NCI-H2227 (cell line): ENCODE data around the gene WNT16.
"Not testable (repeated sequence)": the region's sequence is repeated elsewhere in the genome, so short reads cannot be mapped to it uniquely, and the experiment has no call there.

Source experiments
- DNase-seq: peaks from one replicate; lab custom pipeline; 2025; ENCODE audit not compliant: unreplicated experiment; lab: John Stamatoyannopoulos, UW

WNT16 gene, protein sequence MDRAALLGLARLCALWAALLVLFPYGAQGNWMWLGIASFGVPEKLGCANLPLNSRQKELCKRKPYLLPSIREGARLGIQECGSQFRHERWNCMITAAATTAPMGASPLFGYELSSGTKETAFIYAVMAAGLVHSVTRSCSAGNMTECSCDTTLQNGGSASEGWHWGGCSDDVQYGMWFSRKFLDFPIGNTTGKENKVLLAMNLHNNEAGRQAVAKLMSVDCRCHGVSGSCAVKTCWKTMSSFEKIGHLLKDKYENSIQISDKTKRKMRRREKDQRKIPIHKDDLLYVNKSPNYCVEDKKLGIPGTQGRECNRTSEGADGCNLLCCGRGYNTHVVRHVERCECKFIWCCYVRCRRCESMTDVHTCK

GRCh38 chr7:121328508-121329190 lies at the start of gene WNT16:
TSS of gene WNT16 (plus strand) at chr7:121329000. CDS start at chr7:121329293, 293 bp downstream.
- DNase-seq: peak; percentile 66

DNA sequence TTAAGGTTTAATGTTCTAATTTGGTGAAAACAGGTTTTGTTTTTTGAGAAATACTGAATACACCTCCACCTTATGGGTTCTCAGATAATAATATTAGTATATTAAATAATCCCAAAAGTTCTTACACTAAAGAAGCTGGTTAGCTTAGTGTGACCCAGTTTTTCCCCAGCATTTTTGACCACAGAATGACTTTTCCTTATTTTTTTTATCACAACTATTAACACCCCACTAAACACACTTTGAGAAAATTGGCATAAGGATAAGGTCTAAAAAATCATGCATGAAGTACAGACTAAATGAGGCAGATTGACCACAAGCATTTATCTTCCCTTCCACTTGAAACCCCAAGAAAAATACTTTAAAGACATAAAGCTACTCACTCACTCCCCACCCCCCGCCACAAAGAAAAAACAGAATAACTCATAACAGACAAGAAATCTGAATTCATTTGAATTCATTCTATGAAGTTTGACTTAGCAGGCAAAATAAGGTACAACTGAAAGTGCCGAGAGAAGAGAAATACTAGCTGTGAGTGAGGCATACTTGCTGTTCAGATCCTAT lies 49.7 kb upstream of the WNT16 start:
- DNase-seq: no peak

- DNase-seq: no peak
These were observed 49.0 kb upstream of the WNT16 start for GRCh38 chr7:121279822-121280221.

GRCh38 chr7:121280656-121281055 lies 48.1 kb upstream of the WNT16 start:
- no peak for DNase-seq

GRCh38 chr7:121282129-121282528 lies 46.7 kb upstream of the WNT16 start:
- DNase-seq: no peak

- no peak for DNase-seq
These were observed 43.6 kb upstream of the WNT16 start for GRCh38 chr7:121285066-121285667.

DNA sequence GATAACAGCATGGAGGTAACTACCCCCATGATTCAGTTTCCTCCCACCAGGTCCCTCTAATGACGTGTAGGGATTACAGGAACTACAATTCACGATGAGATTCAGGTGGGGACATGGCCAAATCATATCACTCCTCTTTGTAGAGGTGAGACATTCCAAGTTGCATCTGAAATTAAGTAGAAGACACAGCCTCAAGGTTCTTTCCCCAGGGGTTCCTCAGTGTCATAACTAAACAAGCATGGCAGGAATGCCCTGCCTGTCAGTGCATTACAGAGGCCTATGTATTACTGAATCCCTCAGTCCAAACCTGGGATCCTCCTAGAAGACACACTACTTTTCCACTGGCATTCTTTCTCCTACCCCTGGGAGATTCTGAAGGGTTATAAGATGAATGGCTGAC lies 42.6 kb upstream of the WNT16 start:
- DNase-seq: no peak

DNA sequence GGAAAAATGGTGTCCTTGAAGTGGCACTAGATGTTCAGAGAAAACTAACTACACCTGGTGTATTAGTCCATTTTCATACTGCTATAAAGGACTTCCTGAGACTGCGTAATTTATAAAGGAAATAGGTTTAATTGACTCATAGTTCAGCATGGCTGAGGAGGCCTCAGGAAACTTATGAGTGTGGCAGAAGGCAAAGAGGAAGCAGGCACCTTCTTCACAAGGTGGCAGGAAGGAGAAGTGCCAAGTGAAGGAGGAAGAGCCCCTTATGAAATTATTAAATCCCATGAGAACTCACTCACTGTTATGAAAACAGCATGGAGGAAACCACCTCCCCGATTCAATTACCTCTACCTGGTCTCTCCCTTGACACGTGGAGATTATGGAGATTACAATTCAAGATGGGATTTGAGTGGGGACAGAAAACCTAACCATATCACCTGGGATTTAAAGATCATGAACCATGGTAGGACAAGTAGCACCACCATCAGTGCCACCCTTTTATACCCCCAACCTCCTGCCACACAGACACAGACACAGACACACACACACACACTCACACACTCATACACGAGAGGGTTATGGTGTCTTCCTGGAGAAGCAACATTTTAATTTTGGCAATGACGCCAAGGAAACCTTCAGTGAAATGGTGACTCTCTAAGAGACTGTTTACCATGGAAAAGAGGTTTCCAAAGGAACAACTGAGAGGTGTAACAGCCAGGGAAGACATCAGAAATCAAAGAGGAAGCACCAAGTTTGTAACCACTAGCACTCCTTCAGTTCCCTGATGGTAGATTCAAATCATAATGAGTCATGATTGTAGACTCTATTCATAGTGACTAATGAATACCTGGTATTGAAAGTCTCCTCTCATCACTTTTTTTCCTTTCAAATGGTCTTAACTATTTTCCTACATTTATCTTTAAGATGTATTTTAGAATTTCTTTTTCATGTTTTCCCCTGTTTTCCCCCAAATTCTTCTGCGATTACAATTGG lies 41.8 kb upstream of the WNT16 start:
- DNase-seq: no peak

DNA sequence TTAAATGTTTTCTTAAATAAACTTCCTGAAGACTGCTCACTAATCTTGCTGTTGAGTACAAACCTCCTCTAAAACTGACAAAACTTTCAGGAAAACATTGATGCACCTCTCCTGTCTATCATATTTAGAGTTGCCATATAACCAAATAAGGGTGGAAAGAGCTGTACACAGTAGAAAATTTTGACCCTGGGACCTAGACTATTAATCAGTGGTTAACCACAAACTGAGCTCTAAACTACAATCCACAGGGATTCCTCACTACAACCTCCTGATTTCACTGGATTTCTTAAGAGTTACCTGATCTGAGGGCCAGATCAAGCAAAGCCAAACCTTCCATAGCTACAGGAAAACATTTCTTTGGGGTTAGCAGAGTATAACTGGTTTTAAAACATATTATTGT lies 39.9 kb upstream of the WNT16 start:
- no peak for DNase-seq

GRCh38 chr7:121289930-121290329 lies 38.9 kb upstream of the WNT16 start:
- not testable (repeated sequence) for DNase-seq

GRCh38 chr7:121294448-121294992 lies 34.3 kb upstream of the WNT16 start:
- no peak for DNase-seq

GRCh38 chr7:121297843-121298242 lies 31.0 kb upstream of the WNT16 start:
- DNase-seq: no peak

DNA sequence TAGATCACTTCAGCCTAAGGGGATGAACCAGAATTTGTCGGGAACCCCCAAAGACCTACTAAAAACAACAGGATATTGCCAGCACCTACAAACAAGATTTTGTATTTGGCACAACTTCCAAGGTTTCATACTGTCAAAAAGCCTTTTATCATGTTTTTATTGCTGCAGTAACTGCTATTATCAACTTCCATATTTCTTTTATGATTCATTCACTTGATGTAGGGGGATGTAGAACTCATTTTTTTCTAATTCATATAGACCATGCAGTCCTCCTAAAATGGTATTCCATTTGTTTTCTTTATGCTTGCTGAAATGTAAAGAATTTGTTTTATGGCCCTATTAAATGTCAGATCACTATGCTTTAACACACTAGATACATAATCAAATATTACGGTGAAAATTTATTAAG lies 30.0 kb upstream of the WNT16 start:
- DNase-seq: no peak

- no peak for DNase-seq
These were observed 27.9 kb upstream of the WNT16 start for GRCh38 chr7:121300685-121301420.

DNA sequence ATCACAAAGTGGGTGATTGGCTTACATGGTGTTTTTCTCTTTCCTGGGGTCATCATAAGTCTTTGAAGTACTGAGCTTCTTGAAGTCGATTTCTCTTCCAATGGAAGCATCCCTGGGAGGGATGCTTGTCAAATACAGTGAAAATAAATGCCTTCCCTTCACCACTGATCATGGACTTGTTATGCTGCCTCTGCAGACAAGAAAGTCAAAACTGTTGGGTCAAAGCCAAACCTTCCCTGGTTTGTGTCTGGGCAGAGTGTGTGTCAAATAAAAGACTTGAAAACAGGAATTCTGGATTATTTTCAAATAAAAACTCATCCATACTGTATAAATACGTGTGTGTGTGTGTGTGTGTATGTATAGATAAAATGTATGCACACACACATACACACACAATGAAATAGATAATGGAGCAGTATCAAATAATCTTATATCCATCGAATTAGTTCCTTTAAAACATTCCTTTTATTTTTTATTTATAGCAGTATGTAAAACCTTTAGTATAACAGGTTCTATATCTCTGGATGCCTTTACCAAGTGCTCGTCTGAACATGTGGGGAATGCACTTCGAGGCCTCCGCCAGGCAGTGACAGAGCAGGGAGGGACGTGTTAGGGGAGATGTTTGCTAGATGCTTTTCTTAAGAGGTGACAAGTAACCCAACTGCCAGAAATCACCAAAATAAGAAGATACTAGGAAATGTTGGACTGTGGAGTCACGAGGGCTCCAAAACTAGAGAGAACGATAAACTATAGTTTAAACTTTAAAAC lies 27.2 kb upstream of the WNT16 start:
- DNase-seq: no peak

DNA sequence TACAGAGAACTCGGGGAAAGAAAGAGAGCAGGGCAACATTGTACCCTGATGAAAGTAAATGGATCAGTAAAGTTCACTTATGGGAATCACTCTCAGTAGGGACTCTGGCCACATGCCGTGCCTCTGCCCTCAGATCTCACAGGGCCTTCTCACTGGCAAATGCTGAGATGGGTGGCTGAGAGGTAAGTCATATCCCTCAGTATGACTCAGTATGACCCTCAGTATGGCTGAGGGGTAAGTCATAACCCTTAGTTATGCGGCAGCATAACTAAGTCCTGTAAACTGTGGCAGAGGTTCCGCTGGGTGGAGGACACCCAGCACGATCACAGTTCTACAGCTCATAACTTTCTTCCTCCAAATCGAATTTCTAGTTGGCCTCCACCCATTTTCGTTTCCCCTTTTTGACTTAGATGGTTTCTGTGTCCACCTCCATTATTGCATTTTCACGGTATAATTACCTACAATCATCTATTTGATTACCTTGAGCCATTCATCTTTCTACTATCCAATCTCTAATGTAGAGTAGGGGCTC lies 26.5 kb upstream of the WNT16 start:
- DNase-seq: no peak

- no peak for DNase-seq
These were observed 25.2 kb upstream of the WNT16 start for GRCh38 chr7:121303422-121304101.

GRCh38 chr7:121304102-121304658 lies 24.6 kb upstream of the WNT16 start:
- DNase-seq: no peak
